Measurements from ENCODE around the gene CNGA2.

Gene CNGA2

GRCh38 chrX:151791961-151792360, 57.4 kb downstream of the CNGA2 start:
- no peak overlapping the region for H3K4me3 ChIP-seq (ENCODE audit: low read length)
- DNase-seq = no peak
- no peak overlapping the region for H3K4me2 ChIP-seq (ENCODE audit: low read depth, low read length)
- H3K9me2 ChIP-seq (replicated peaks; ENCODE audit: insufficient read depth, low read length) = no peaks in the 10 kb centered on the region
- no peaks in the 10 kb centered on the region for H3F3A ChIP-seq (ENCODE audit: insufficient read depth, low read length)
- no peaks in the 10 kb centered on the region for H3K36me3 ChIP-seq (replicated peaks; ENCODE audit: insufficient read depth, low read length)
- TF ChIP-seq EZH2 (optimal IDR thresholded peaks at IDR 0.05; ENCODE audit: low read depth, low read length) (no peak), CTCF (IDR thresholded peaks at IDR 0.05; ENCODE audit: low read length) (no peak), EZH2phosphoT487 (IDR thresholded peaks at IDR 0.05; ENCODE audit: low read length) (no peak)
- no peaks in the 10 kb centered on the region for H3K9me3 ChIP-seq (replicated peaks; ENCODE audit: insufficient read depth, low read length)
- H4K20me1 ChIP-seq (ENCODE audit: insufficient read depth, low read length) = no peaks in the 10 kb centered on the region
- no peaks in the 10 kb centered on the region for H3K27me3 ChIP-seq (replicated peaks; ENCODE audit: insufficient read depth, low read length)
- H3K27ac ChIP-seq (ENCODE audit: low read length) = no peak overlapping the region
- H2AFZ ChIP-seq (ENCODE audit: low read length) = no peak overlapping the region
- no peak overlapping the region for H3K9ac ChIP-seq (ENCODE audit: low read length)
- no peaks in the 10 kb centered on the region for H3K4me1 ChIP-seq (ENCODE audit: low read length)
- H3K79me2 ChIP-seq (ENCODE audit: low read length) = no peaks in the 10 kb centered on the region

GRCh38 chrX:151792505-151792904, 58.0 kb downstream of the CNGA2 start:
- Histone ChIP-seq H3K27ac (ENCODE audit: low read length) (no peak overlapping the region), H3K9ac (ENCODE audit: low read length) (no peak overlapping the region), H3K36me3 (replicated peaks; ENCODE audit: insufficient read depth, low read length) (no peaks in the 10 kb centered on the region), H3K4me2 (ENCODE audit: low read depth, low read length) (no peak overlapping the region), H3K79me2 (ENCODE audit: low read length) (no peaks in the 10 kb centered on the region), H3K27me3 (replicated peaks; ENCODE audit: insufficient read depth, low read length) (no peaks in the 10 kb centered on the region), H2AFZ (ENCODE audit: low read length) (no peak overlapping the region), H3K9me3 (replicated peaks; ENCODE audit: insufficient read depth, low read length) (no peaks in the 10 kb centered on the region), H3K4me1 (ENCODE audit: low read length) (no peaks in the 10 kb centered on the region), H3K9me2 (replicated peaks; ENCODE audit: insufficient read depth, low read length) (no peaks in the 10 kb centered on the region), H3K4me3 (ENCODE audit: low read length) (no peak overlapping the region), H3F3A (ENCODE audit: insufficient read depth, low read length) (no peaks in the 10 kb centered on the region), H4K20me1 (ENCODE audit: insufficient read depth, low read length) (no peaks in the 10 kb centered on the region)
- TF ChIP-seq EZH2phosphoT487 (IDR thresholded peaks at IDR 0.05; ENCODE audit: low read length) = no peak
- TF ChIP-seq EZH2 (optimal IDR thresholded peaks at IDR 0.05; ENCODE audit: low read depth, low read length) = no peak
- TF ChIP-seq CTCF (IDR thresholded peaks at IDR 0.05; ENCODE audit: low read length) = no peak
- no peak for DNase-seq

GRCh38 chrX:151793886-151794285, 59.3 kb downstream of the CNGA2 start:
- no peaks in the 10 kb centered on the region for H3F3A ChIP-seq (ENCODE audit: insufficient read depth, low read length)
- TF ChIP-seq CTCF (IDR thresholded peaks at IDR 0.05; ENCODE audit: low read length) (no peak), EZH2 (optimal IDR thresholded peaks at IDR 0.05; ENCODE audit: low read depth, low read length) (no peak), EZH2phosphoT487 (IDR thresholded peaks at IDR 0.05; ENCODE audit: low read length) (no peak)

More at GRCh38 chrX:151793886-151794285, 59.3 kb downstream of the CNGA2 start:
- Histone ChIP-seq H3K9me2 (replicated peaks; ENCODE audit: insufficient read depth, low read length) (no peaks in the 10 kb centered on the region), H4K20me1 (ENCODE audit: insufficient read depth, low read length) (no peaks in the 10 kb centered on the region), H3K4me3 (ENCODE audit: low read length) (no peak overlapping the region), H3K4me2 (ENCODE audit: low read depth, low read length) (no peak overlapping the region), H3K36me3 (replicated peaks; ENCODE audit: insufficient read depth, low read length) (no peaks in the 10 kb centered on the region), H3K79me2 (ENCODE audit: low read length) (no peaks in the 10 kb centered on the region), H3K9me3 (replicated peaks; ENCODE audit: insufficient read depth, low read length) (no peaks in the 10 kb centered on the region), H3K9ac (ENCODE audit: low read length) (no peak overlapping the region), H3K27me3 (replicated peaks; ENCODE audit: insufficient read depth, low read length) (no peaks in the 10 kb centered on the region), H3K4me1 (ENCODE audit: low read length) (no peaks in the 10 kb centered on the region), H3K27ac (ENCODE audit: low read length) (no peak overlapping the region), H2AFZ (ENCODE audit: low read length) (no peak overlapping the region)
- DNase-seq = no peak

Data from MM.1S (cell line).